GM12878 (cell line): ENCODE measurements around the gene SPG7. TPM values are rescaled to one million over a fixed set of nuclear protein-coding genes. Genes with fewer than 3 reads are reported as not detected.

ENCODE experiments used
- ATAC-seq: fragments of 200-7000 bp; cut with Tn5 transposase; 3 replicates; pipeline ENCODE4 v1.9.1; 2020; ENCODE audit warnings: mild to moderate bottlenecking, moderate library complexity
- BruUV-seq: library from RNA; stranded (reverse); fragments of 400-500 nt; replicated peaks from 2 replicates; lab custom pipeline; 2021; lab: Mats Ljungman, UMichigan
- CTCF ChIA-PET: fragments of 300-600 bp; sonication (Branson Sonifier 250); formaldehyde crosslinking; extraction: SDS; loops from one replicate; lab custom pipeline; 2021; ENCODE audit warnings: inconsistent platforms; lab: Yijun Ruan, JAX
- POLR2A ChIA-PET: fragments of 350-600 bp; formaldehyde crosslinking; extraction: SDS; loops from one replicate; lab custom pipeline; 2021; ENCODE audit warnings: inconsistent platforms; lab: Charles Lee
- RAD21 ChIA-PET: fragments of 300-600 bp; sonication (Branson Sonifier 250); formaldehyde crosslinking; loops from one replicate; lab custom pipeline; 2023; ENCODE audit warnings: antibody characterized with exemption; ENCODE audit not compliant: unreplicated experiment; lab: Charles Lee
- SMC1A ChIA-PET: fragments of 300-600 bp; sonication (Branson Sonifier 250); formaldehyde crosslinking; loops from one replicate; lab custom pipeline; 2023; ENCODE audit not compliant: unreplicated experiment, uncharacterized antibody; lab: Charles Lee
- DNase-seq: peaks from one replicate; pipeline ENCODE4 v3.0.0-alpha.2; 2011; ENCODE audit warnings: low read depth, low spot score
- FAIRE-seq: peaks from 3 replicates; lab custom pipeline; 2011; peaks lifted over from hg19 to GRCh38; lab: Jason Lieb, UNC
- H2AFZ ChIP-seq: 2 replicates; pipeline ENCODE4 v1.6.0; 2011; ENCODE audit warnings: low read depth, low read length, control low read depth; ENCODE audit not compliant: control insufficient read depth
- H3K27ac ChIP-seq: 2 replicates; pipeline ENCODE4 v1.5.1; 2011; ENCODE audit warnings: control low read depth; ENCODE audit not compliant: control insufficient read depth, insufficient read depth
- H3K27me3 ChIP-seq, 2 experiments: replicated peaks in 1 of 2; 2 replicates each; pipeline versions ENCODE4 v1.6.0 to v1.6.1; 2011; ENCODE audit warnings: low read length in 1 of 2; ENCODE audit not compliant: control insufficient read depth in 2 of 2, insufficient read depth in 2 of 2
- H3K36me3 ChIP-seq, 2 experiments: 2 replicates each; pipeline ENCODE4 v1.5.1; 2011; ENCODE audit warnings: low read length in 1 of 2; ENCODE audit not compliant: control insufficient read depth in 2 of 2, insufficient read depth in 2 of 2
- H3K4me1 ChIP-seq: 2 replicates; pipeline ENCODE4 v1.6.1; 2011; ENCODE audit warnings: mild to moderate bottlenecking, low read length, moderate library complexity, mixed read lengths; ENCODE audit not compliant: control insufficient read depth, insufficient read depth
- H3K4me2 ChIP-seq: 2 replicates; pipeline ENCODE4 v1.6.0; 2011; ENCODE audit warnings: control low read depth; ENCODE audit not compliant: control insufficient read depth, insufficient read depth
- H3K4me3 ChIP-seq: fragments of 200-600 bp; sonication (generic); 2 replicates; pipeline ENCODE4 v1.5.1; 2016
- H3K79me2 ChIP-seq: 2 replicates; pipeline ENCODE4 v1.6.0; 2011; ENCODE audit warnings: low read length; ENCODE audit not compliant: control insufficient read depth, insufficient read depth
- H3K9ac ChIP-seq: 2 replicates; pipeline ENCODE4 v1.8.0; 2011; ENCODE audit warnings: low read length, control low read depth, mixed read lengths; ENCODE audit not compliant: control insufficient read depth, insufficient read depth
- H3K9me3 ChIP-seq: replicated peaks from 3 replicates; pipeline ENCODE4 v1.5.1; 2011; ENCODE audit warnings: mild to moderate bottlenecking, low read length; ENCODE audit not compliant: control insufficient read depth, insufficient read depth
- H4K20me1 ChIP-seq: 2 replicates; pipeline ENCODE4 v1.6.0; 2011; ENCODE audit not compliant: control insufficient read depth, insufficient read depth
- ATF7 ChIP-seq: fragments of 450-650 bp; IDR thresholded peaks from 2 replicates; pipeline ENCODE4 v1.6.1; 2016; ENCODE audit warnings: low read depth, mild to moderate bottlenecking
- CHD4 ChIP-seq: fragments of 200-600 bp; sonication (generic); IDR thresholded peaks from 2 replicates; pipeline ENCODE4 v1.6.1; 2016; ENCODE audit warnings: mild to moderate bottlenecking
- E2F4 ChIP-seq: IDR thresholded peaks from 2 replicates; pipeline ENCODE4 v1.6.1; 2012; ENCODE audit warnings: low read depth, low read length, improper control_type of control experiment
- EED ChIP-seq: sonication (generic); IDR thresholded peaks from 2 replicates; pipeline ENCODE4 v1.6.1; 2016; ENCODE audit warnings: antibody characterized with exemption, low read depth
- ELK1 ChIP-seq: IDR thresholded peaks from 2 replicates; pipeline ENCODE4 v1.6.1; 2012; ENCODE audit warnings: low read depth, low read length, improper control_type of control experiment
- ESRRA ChIP-seq: IDR thresholded peaks from 2 replicates; pipeline ENCODE4 v1.6.1; 2012; ENCODE audit warnings: mild to moderate bottlenecking, low read length, improper control_type of control experiment
- KLF5 ChIP-seq: fragments of 450-650 bp; IDR thresholded peaks from 2 replicates; pipeline ENCODE4 v1.6.1; 2014; ENCODE audit warnings: mild to moderate bottlenecking; ENCODE audit not compliant: partially characterized antibody
- NBN ChIP-seq: fragments of 450-650 bp; IDR thresholded peaks from 2 replicates; pipeline ENCODE4 v1.6.1; 2016
- PRDM15 ChIP-seq: fragments of 450-650 bp; formaldehyde crosslinking; IDR thresholded peaks from 2 replicates; pipeline ENCODE4 v1.4.0; 2020; ENCODE audit warnings: mild to moderate bottlenecking, moderate library complexity
- RAD51 ChIP-seq: fragments of 450-650 bp; IDR thresholded peaks from 2 replicates; pipeline ENCODE4 v1.6.1; 2016; ENCODE audit warnings: moderate library complexity, mild to moderate bottlenecking, inconsistent platforms
- SMAD1 ChIP-seq: fragments of 450-650 bp; IDR thresholded peaks from 2 replicates; pipeline ENCODE4 v1.6.1; 2018; ENCODE audit warnings: mild to moderate bottlenecking, low read depth; ENCODE audit not compliant: partially characterized antibody
- SUPT20H ChIP-seq: IDR thresholded peaks from 2 replicates; pipeline ENCODE4 v1.6.1; 2011; ENCODE audit warnings: low read depth, mild to moderate bottlenecking, low read length, moderate library complexity, borderline replicate concordance; ENCODE audit not compliant: control insufficient read depth
- USF1 ChIP-seq: IDR thresholded peaks from 2 replicates; pipeline ENCODE4 v1.6.1; 2011; ENCODE audit warnings: borderline replicate concordance, low read depth, mild to moderate bottlenecking, moderate library complexity, mixed read lengths, low read length; ENCODE audit not compliant: insufficient read depth; ENCODE audit errors: extremely low read length
- WRNIP1 ChIP-seq: IDR thresholded peaks from 2 replicates; pipeline ENCODE4 v1.6.1; 2011; ENCODE audit warnings: low read depth, low read length, improper control_type of control experiment, borderline replicate concordance
- ZNF217 ChIP-seq: fragments of 450-650 bp; IDR thresholded peaks from 2 replicates; pipeline ENCODE4 v1.6.1; 2017; ENCODE audit warnings: antibody characterized with exemption, mild to moderate bottlenecking
- ZNF24 ChIP-seq: fragments of 450-650 bp; IDR thresholded peaks from 2 replicates; pipeline ENCODE4 v1.6.1; 2017; ENCODE audit warnings: antibody characterized with exemption, mild to moderate bottlenecking
- ZNF384 ChIP-seq: IDR thresholded peaks from 2 replicates; pipeline ENCODE4 v1.6.1; 2012; ENCODE audit warnings: low read depth, mild to moderate bottlenecking, low read length, improper control_type of control experiment, borderline replicate concordance
- ZSCAN29 ChIP-seq: fragments of 450-650 bp; IDR thresholded peaks from 2 replicates; pipeline ENCODE4 v1.6.1; 2017; ENCODE audit warnings: mild to moderate bottlenecking, moderate library complexity
- WGBS: methylation state at CpG from one replicate; pipeline ENCODE4 v1.1.6; 2016; ENCODE audit warnings: low lambda C conversion rate; ENCODE audit not compliant: insufficient replicate concordance, insufficient coverage; ENCODE audit errors: missing lambda C conversion rate; 5-methylcytosine and 5-hydroxymethylcytosine counted together
- in situ Hi-C: fragments of 300-500 bp; cut with MboI; formaldehyde crosslinking; loops from 9 replicates; pipeline ENCODE4 v1.14.3; 2018; ENCODE audit warnings: mixed read lengths
- intact Hi-C: fragments of 100-400 bp; cut with micrococcal nuclease; formaldehyde crosslinking; loops from one replicate; pipeline ENCODE4 v1.14.2; 2022; ENCODE audit not compliant: unreplicated experiment
- polyA plus RNA-seq, 11 experiments: library from polyadenylated mRNA; depleted of rRNA in 4 of 11; unstranded in 6 of 11; stranded (reverse) in 5 of 11; fragments of >200 nt; fragmentation: Nextera tagmentation in 4 of 11; fragmentation: Illumina TruSeq in 1 of 11; extraction: Ambion mirVana in 4 of 11; extraction: Trizol in 1 of 11; gene quantifications; 1 replicate in 1 of 11; 2 replicates in 10 of 11; pipeline versions ENCODE4 v1.2.1 to v1.2.3, GENCODE V29; 2011 to 2016; ENCODE audit warnings: inconsistent platforms in 2 of 11, missing spikeins in 2 of 11, low read depth in 1 of 11
- total RNA-seq, 4 experiments: library from RNA; depleted of rRNA in 3 of 4; stranded (reverse); fragments of >200 nt in 3 of 4; fragmentation: Illumina TruSeq in 1 of 4; extraction: Trizol in 1 of 4; gene quantifications; 2 replicates each; pipeline versions ENCODE4 v1.2.1 to v1.2.3, GENCODE V29; 2013 to 2021

Gene SPG7
- total and polyA plus RNA-seq, 10 of the 15 experiments (the other 5 are each of a cell fraction or from before 2014, with no cell fraction given) = 5.9 to 75.9 (median 52.5) TPM

- Histone ChIP-seq H3K27ac (no peak overlapping the region), H3K4me3 (no peak overlapping the region), H3K36me3 (no peaks in the 10 kb centered on the region), H3K9ac (no peak overlapping the region), H3K4me1 (no peaks in the 10 kb centered on the region), H3K9me3 (no peaks in the 10 kb centered on the region), H4K20me1 (no peaks in the 10 kb centered on the region), H2AFZ (no peak overlapping the region), H3K79me2 (no peaks in the 10 kb centered on the region), H3K27me3 (no peaks in the 10 kb centered on the region), H3K4me2 (no peak overlapping the region)
- no TSS peak for BruUV-seq
- ChIA-PET CTCF (interaction anchor here (1.1 to 1.3 kb wide), 3 partner anchors 11 to 38 kb away, joined by 3 to 4 read pairs (median 3); no protein-coding TSS in a partner anchor), RAD21 (interaction anchor here (0.7 to 1.0 kb wide), 2 partner anchors 29 to 258 kb away, joined by 3 to 4 read pairs; no protein-coding TSS in a partner anchor), SMC1A (no interaction called here), POLR2A (interaction anchor here (0.5 kb wide), 1 partner anchor 50 kb away, joined by 5 read pairs; no protein-coding TSS in a partner anchor)
- intact Hi-C loops (no loop called here), in situ Hi-C loops (no loop called here)
- DNase-seq (no peak), FAIRE-seq (no peak), ATAC-seq (peak; percentile 10; the same call in 2 of the 3 replicates)
- 21% methylated on average over 5 of the region's 5 CpGs for WGBS
- TF ChIP-seq ZSCAN29 (no peak), CHD4 (no peak), E2F4 (no peak), ZNF384 (no peak), PRDM15 (CRISPR knock-in tag) (no peak), SMAD1 (no peak), ESRRA (no peak), RAD51 (no peak), ATF7 (no peak), ZNF24 (no peak), ZNF217 (no peak), NBN (no peak), KLF5 (no peak), EED (no peak), SUPT20H (no peak), USF1 (no peak), WRNIP1 (no peak), ELK1 (no peak)
Measured at GRCh38 chr16:89602952-89603590, 94.9 kb downstream of the SPG7 start.
